HEK293 (cell line): ENCODE measurements around the gene CASS4.

Experiments
- CTCF ChIA-PET: fragments of 350-600 bp; formaldehyde crosslinking; extraction: SDS; loops from one replicate; lab custom pipeline; 2021; ENCODE audit warnings: antibody characterized with exemption; lab: Yijun Ruan, JAX
- POLR2A ChIA-PET: fragments of 300-600 bp; formaldehyde crosslinking; extraction: SDS; loops from one replicate; lab custom pipeline; 2020; ENCODE audit warnings: antibody characterized with exemption, inconsistent platforms; lab: Yijun Ruan, JAX
- H3K27ac ChIP-seq: fragments of 200-500 bp; sonication (Bioruptor generic); 2 replicates; pipeline ENCODE4 v1.5.1; 2014; ENCODE audit warnings: low read depth, low read length, control low read depth, inconsistent platforms; ENCODE audit errors: extremely low read depth
- H3K36me3 ChIP-seq, 2 experiments: fragments of 200-500 bp in 1 of 2; sonication (Bioruptor generic) in 1 of 2; 1 replicate in 1 of 2; 2 replicates in 1 of 2; pipeline ENCODE4 v1.5.1; 2014 to 2017; ENCODE audit warnings: inconsistent platforms in 2 of 2, low read length in 2 of 2; ENCODE audit not compliant: control insufficient read depth in 2 of 2, insufficient read depth in 1 of 2
- H3K4me1 ChIP-seq: fragments of 200-500 bp; sonication (Bioruptor generic); 2 replicates; pipeline ENCODE4 v1.5.1; 2014; ENCODE audit warnings: mild to moderate bottlenecking, low read length, inconsistent platforms; ENCODE audit not compliant: control insufficient read depth, insufficient read depth
- H3K4me3 ChIP-seq: 2 replicates; pipeline ENCODE4 v1.5.1; 2011; ENCODE audit warnings: low read depth, mild to moderate bottlenecking, control low read depth, low read length, moderate library complexity
- H3K9me3 ChIP-seq: fragments of 200-500 bp; sonication (Bioruptor generic); 2 replicates; pipeline ENCODE4 v1.5.1; 2014; ENCODE audit warnings: low read depth, low read length, inconsistent platforms; ENCODE audit not compliant: control insufficient read depth, insufficient read depth
- MYNN ChIP-seq: fragments of 450-650 bp; formaldehyde crosslinking; IDR thresholded peaks from 2 replicates; pipeline ENCODE4 v1.5.1; 2016; ENCODE audit warnings: missing biosample characterization, missing genetic modification characterization, borderline replicate concordance
- SP7 ChIP-seq: fragments of 450-650 bp; formaldehyde crosslinking; IDR thresholded peaks from 2 replicates; pipeline ENCODE4 v1.5.1; 2016; ENCODE audit warnings: missing biosample characterization, missing genetic modification characterization
- ZFP41 ChIP-seq: fragments of 450-650 bp; formaldehyde crosslinking; IDR thresholded peaks from 2 replicates; pipeline ENCODE4 v1.5.1; 2016; ENCODE audit warnings: missing biosample characterization, missing genetic modification characterization, borderline replicate concordance
- ZNF175 ChIP-seq: fragments of 450-650 bp; formaldehyde crosslinking; IDR thresholded peaks from 2 replicates; pipeline ENCODE4 v1.5.1; 2016; ENCODE audit warnings: missing biosample characterization, missing genetic modification characterization
- ZNF211 ChIP-seq: fragments of 450-650 bp; formaldehyde crosslinking; IDR thresholded peaks from 2 replicates; pipeline ENCODE4 v1.5.1; 2016; ENCODE audit warnings: low read depth, missing biosample characterization, missing genetic modification characterization
- ZNF266 ChIP-seq: fragments of 450-650 bp; formaldehyde crosslinking; IDR thresholded peaks from 2 replicates; pipeline ENCODE4 v1.5.1; 2016; ENCODE audit warnings: missing biosample characterization, missing genetic modification characterization, low read depth
- ZNF426 ChIP-seq: fragments of 450-650 bp; formaldehyde crosslinking; IDR thresholded peaks from 2 replicates; pipeline ENCODE4 v1.5.1; 2017; ENCODE audit warnings: missing biosample characterization, missing genetic modification characterization, mild to moderate bottlenecking, inconsistent platforms, moderate library complexity
- ZNF501 ChIP-seq: fragments of 450-650 bp; formaldehyde crosslinking; IDR thresholded peaks from 2 replicates; pipeline ENCODE4 v1.5.1; 2016; ENCODE audit warnings: missing biosample characterization, missing genetic modification characterization
- ZNF560 ChIP-seq: fragments of 450-650 bp; formaldehyde crosslinking; IDR thresholded peaks from 2 replicates; pipeline ENCODE4 v1.5.1; 2017; ENCODE audit warnings: missing biosample characterization, missing genetic modification characterization, borderline replicate concordance
- ZNF629 ChIP-seq: fragments of 450-650 bp; formaldehyde crosslinking; IDR thresholded peaks from 2 replicates; pipeline ENCODE4 v1.5.1; 2017; ENCODE audit warnings: missing biosample characterization, missing genetic modification characterization
- ZNF792 ChIP-seq: fragments of 450-650 bp; formaldehyde crosslinking; IDR thresholded peaks from 2 replicates; pipeline ENCODE4 v1.5.1; 2016; ENCODE audit warnings: missing biosample characterization, missing genetic modification characterization
- ZSCAN23 ChIP-seq: fragments of 450-650 bp; formaldehyde crosslinking; IDR thresholded peaks from 2 replicates; pipeline ENCODE4 v1.5.1; 2016; ENCODE audit warnings: missing biosample characterization, missing genetic modification characterization
- ZXDB ChIP-seq: fragments of 450-650 bp; formaldehyde crosslinking; IDR thresholded peaks from 2 replicates; pipeline ENCODE4 v1.5.1; 2016; ENCODE audit warnings: missing biosample characterization, missing genetic modification characterization
- TF ChIP-seq, protein P1 (sequence below): fragments of 450-650 bp; formaldehyde crosslinking; IDR thresholded peaks from 2 replicates; pipeline ENCODE4 v1.5.1; 2016; ENCODE audit warnings: missing biosample characterization, missing genetic modification characterization
- TF ChIP-seq, protein P2 (sequence below): fragments of 450-650 bp; formaldehyde crosslinking; IDR thresholded peaks from 2 replicates; pipeline ENCODE4 v1.5.1; 2016; ENCODE audit warnings: missing biosample characterization, missing genetic modification characterization, borderline replicate concordance
- TF ChIP-seq, protein P3 (sequence below): fragments of 450-650 bp; formaldehyde crosslinking; IDR thresholded peaks from 2 replicates; pipeline ENCODE4 v1.5.1; 2016; ENCODE audit warnings: missing biosample characterization, missing genetic modification characterization
- TF ChIP-seq, protein P4 (sequence below): fragments of 450-650 bp; formaldehyde crosslinking; IDR thresholded peaks from 2 replicates; pipeline ENCODE4 v1.5.1; 2017; ENCODE audit warnings: missing biosample characterization, missing genetic modification characterization
- TF ChIP-seq, protein P5 (sequence below): fragments of 450-650 bp; formaldehyde crosslinking; IDR thresholded peaks from 2 replicates; pipeline ENCODE4 v1.5.1; 2017; ENCODE audit warnings: missing biosample characterization, missing genetic modification characterization
- TF ChIP-seq, protein P6 (sequence below): fragments of 450-650 bp; formaldehyde crosslinking; IDR thresholded peaks from 2 replicates; pipeline ENCODE4 v1.5.1; 2016; ENCODE audit warnings: missing biosample characterization, missing genetic modification characterization, low read depth
- TF ChIP-seq, protein P7 (sequence below): fragments of 450-650 bp; formaldehyde crosslinking; IDR thresholded peaks from 2 replicates; pipeline ENCODE4 v1.5.1; 2017; ENCODE audit warnings: missing biosample characterization, missing genetic modification characterization

CASS4 gene

DNA sequence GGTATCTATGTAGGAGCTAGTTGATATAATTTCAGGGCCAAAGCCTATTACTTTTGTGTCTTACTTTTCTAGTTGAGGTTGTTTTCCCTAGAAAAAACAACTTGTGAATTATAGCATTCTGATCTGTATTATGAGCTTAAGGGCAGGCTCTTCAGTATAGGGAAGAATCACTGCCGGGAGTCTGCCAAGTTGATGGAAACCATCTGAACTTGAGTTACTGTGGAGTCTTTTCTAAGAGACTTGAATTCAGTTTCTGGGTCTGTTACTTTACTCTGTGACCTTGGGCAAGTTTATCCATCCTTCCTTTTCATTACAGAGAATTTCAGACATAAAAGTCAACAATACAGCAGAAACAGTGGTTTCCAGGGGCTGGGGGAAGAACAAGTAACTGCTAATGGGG is 2.1 kb upstream of the CASS4 start:
- TF ChIP-seq, protein P1, sequence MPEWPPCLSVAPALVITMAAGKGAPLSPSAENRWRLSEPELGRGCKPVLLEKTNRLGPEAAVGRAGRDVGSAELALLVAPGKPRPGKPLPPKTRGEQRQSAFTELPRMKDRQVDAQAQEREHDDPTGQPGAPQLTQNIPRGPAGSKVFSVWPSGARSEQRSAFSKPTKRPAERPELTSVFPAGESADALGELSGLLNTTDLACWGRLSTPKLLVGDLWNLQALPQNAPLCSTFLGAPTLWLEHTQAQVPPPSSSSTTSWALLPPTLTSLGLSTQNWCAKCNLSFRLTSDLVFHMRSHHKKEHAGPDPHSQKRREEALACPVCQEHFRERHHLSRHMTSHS (tag by site-specific recombination): no peak
- TF ChIP-seq SP7 (no peak), ZNF175 (tag by site-specific recombination) (no peak), MYNN (tag by site-specific recombination) (no peak), ZNF629 (tag by site-specific recombination) (no peak), ZXDB (tag by site-specific recombination) (no peak), ZFP41 (tag by site-specific recombination) (no peak), ZNF560 (tag by site-specific recombination) (no peak), ZNF211 (tag by site-specific recombination) (no peak), ZNF426 (tag by site-specific recombination) (no peak), ZNF266 (no peak), ZSCAN23 (tag by site-specific recombination) (no peak), ZNF501 (tag by site-specific recombination) (no peak), ZNF792 (no peak)
- TF ChIP-seq, protein P2, sequence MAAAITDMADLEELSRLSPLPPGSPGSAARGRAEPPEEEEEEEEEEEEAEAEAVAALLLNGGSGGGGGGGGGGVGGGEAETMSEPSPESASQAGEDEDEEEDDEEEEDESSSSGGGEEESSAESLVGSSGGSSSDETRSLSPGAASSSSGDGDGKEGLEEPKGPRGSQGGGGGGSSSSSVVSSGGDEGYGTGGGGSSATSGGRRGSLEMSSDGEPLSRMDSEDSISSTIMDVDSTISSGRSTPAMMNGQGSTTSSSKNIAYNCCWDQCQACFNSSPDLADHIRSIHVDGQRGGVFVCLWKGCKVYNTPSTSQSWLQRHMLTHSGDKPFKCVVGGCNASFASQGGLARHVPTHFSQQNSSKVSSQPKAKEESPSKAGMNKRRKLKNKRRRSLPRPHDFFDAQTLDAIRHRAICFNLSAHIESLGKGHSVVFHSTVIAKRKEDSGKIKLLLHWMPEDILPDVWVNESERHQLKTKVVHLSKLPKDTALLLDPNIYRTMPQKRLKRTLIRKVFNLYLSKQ (tag by site-specific recombination): no peak
- TF ChIP-seq, protein P3, sequence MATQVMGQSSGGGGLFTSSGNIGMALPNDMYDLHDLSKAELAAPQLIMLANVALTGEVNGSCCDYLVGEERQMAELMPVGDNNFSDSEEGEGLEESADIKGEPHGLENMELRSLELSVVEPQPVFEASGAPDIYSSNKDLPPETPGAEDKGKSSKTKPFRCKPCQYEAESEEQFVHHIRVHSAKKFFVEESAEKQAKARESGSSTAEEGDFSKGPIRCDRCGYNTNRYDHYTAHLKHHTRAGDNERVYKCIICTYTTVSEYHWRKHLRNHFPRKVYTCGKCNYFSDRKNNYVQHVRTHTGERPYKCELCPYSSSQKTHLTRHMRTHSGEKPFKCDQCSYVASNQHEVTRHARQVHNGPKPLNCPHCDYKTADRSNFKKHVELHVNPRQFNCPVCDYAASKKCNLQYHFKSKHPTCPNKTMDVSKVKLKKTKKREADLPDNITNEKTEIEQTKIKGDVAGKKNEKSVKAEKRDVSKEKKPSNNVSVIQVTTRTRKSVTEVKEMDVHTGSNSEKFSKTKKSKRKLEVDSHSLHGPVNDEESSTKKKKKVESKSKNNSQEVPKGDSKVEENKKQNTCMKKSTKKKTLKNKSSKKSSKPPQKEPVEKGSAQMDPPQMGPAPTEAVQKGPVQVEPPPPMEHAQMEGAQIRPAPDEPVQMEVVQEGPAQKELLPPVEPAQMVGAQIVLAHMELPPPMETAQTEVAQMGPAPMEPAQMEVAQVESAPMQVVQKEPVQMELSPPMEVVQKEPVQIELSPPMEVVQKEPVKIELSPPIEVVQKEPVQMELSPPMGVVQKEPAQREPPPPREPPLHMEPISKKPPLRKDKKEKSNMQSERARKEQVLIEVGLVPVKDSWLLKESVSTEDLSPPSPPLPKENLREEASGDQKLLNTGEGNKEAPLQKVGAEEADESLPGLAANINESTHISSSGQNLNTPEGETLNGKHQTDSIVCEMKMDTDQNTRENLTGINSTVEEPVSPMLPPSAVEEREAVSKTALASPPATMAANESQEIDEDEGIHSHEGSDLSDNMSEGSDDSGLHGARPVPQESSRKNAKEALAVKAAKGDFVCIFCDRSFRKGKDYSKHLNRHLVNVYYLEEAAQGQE (tag by site-specific recombination): no peak
- TF ChIP-seq, protein P4, sequence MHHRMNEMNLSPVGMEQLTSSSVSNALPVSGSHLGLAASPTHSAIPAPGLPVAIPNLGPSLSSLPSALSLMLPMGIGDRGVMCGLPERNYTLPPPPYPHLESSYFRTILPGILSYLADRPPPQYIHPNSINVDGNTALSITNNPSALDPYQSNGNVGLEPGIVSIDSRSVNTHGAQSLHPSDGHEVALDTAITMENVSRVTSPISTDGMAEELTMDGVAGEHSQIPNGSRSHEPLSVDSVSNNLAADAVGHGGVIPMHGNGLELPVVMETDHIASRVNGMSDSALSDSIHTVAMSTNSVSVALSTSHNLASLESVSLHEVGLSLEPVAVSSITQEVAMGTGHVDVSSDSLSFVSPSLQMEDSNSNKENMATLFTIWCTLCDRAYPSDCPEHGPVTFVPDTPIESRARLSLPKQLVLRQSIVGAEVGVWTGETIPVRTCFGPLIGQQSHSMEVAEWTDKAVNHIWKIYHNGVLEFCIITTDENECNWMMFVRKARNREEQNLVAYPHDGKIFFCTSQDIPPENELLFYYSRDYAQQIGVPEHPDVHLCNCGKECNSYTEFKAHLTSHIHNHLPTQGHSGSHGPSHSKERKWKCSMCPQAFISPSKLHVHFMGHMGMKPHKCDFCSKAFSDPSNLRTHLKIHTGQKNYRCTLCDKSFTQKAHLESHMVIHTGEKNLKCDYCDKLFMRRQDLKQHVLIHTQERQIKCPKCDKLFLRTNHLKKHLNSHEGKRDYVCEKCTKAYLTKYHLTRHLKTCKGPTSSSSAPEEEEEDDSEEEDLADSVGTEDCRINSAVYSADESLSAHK (tag by site-specific recombination): no peak
- TF ChIP-seq, protein P5, sequence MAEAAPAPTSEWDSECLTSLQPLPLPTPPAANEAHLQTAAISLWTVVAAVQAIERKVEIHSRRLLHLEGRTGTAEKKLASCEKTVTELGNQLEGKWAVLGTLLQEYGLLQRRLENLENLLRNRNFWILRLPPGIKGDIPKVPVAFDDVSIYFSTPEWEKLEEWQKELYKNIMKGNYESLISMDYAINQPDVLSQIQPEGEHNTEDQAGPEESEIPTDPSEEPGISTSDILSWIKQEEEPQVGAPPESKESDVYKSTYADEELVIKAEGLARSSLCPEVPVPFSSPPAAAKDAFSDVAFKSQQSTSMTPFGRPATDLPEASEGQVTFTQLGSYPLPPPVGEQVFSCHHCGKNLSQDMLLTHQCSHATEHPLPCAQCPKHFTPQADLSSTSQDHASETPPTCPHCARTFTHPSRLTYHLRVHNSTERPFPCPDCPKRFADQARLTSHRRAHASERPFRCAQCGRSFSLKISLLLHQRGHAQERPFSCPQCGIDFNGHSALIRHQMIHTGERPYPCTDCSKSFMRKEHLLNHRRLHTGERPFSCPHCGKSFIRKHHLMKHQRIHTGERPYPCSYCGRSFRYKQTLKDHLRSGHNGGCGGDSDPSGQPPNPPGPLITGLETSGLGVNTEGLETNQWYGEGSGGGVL: no peak
- TF ChIP-seq, protein P6, sequence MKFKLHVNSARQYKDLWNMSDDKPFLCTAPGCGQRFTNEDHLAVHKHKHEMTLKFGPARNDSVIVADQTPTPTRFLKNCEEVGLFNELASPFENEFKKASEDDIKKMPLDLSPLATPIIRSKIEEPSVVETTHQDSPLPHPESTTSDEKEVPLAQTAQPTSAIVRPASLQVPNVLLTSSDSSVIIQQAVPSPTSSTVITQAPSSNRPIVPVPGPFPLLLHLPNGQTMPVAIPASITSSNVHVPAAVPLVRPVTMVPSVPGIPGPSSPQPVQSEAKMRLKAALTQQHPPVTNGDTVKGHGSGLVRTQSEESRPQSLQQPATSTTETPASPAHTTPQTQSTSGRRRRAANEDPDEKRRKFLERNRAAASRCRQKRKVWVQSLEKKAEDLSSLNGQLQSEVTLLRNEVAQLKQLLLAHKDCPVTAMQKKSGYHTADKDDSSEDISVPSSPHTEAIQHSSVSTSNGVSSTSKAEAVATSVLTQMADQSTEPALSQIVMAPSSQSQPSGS (tag by site-specific recombination): no peak
- TF ChIP-seq, protein P7, sequence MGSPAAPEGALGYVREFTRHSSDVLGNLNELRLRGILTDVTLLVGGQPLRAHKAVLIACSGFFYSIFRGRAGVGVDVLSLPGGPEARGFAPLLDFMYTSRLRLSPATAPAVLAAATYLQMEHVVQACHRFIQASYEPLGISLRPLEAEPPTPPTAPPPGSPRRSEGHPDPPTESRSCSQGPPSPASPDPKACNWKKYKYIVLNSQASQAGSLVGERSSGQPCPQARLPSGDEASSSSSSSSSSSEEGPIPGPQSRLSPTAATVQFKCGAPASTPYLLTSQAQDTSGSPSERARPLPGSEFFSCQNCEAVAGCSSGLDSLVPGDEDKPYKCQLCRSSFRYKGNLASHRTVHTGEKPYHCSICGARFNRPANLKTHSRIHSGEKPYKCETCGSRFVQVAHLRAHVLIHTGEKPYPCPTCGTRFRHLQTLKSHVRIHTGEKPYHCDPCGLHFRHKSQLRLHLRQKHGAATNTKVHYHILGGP (tag by site-specific recombination): no peak
- POLR2A ChIA-PET: no interaction called here
- peaks cover 28 to 55% of the 10 kb centered on the region in 2 experiments for H3K36me3 ChIP-seq
- no peaks in the 10 kb centered on the region for H3K4me1 ChIP-seq
- no peaks in the 10 kb centered on the region for H3K9me3 ChIP-seq
- H3K27ac ChIP-seq: no peak overlapping the region
- H3K4me3 ChIP-seq: no peak overlapping the region
- CTCF ChIA-PET: interaction anchor here (1.2 kb wide), 1 partner anchor 12 kb away, joined by 4 read pairs; no protein-coding TSS in a partner anchor
